C4-2B (cell line): Measurements from ENCODE around the gene TNRC6B.
"Not testable (repeated sequence)": the region's sequence is repeated elsewhere in the genome, so short reads cannot be mapped to it uniquely, and the experiment has no call there.

Source experiments
- H3K27ac ChIP-seq: fragments of 450-650 bp; 2 replicates; pipeline ENCODE4 v1.5.1; 2017
- CTCF ChIP-seq: fragments of 450-650 bp; conservative IDR thresholded peaks from 2 replicates; pipeline ENCODE4 v1.5.1; 2017; ENCODE audit warnings: mild to moderate bottlenecking
- ZFX ChIP-seq: fragments of 450-650 bp; IDR thresholded peaks from 2 replicates; pipeline ENCODE4 v1.6.1; 2017

TNRC6B gene

GRCh38 chr22:40156001-40156516 lies 21.7 kb upstream of the TNRC6B start:
- peak overlapping the region; percentile 70 for H3K27ac ChIP-seq

GRCh38 chr22:40156682-40157081 lies 21.0 kb upstream of the TNRC6B start:
- H3K27ac ChIP-seq, result peak overlapping the region; percentile 80

More at GRCh38 chr22:40156001-40156516, 21.7 kb upstream of the TNRC6B start:
- no peak for TF ChIP-seq ZFX
- TF ChIP-seq CTCF, result no peak; the same call in 1 of the 2 replicates

GRCh38 chr22:40157330-40157945 lies 20.3 kb upstream of the TNRC6B start:
- TF ChIP-seq CTCF (no peak), ZFX (no peak)
- no peak overlapping the region; the same call in 1 of the 2 replicates for H3K27ac ChIP-seq

GRCh38 chr22:40161194-40161593 lies 16.5 kb upstream of the TNRC6B start:
- H3K27ac ChIP-seq, result no peak overlapping the region
- TF ChIP-seq CTCF (no peak), ZFX (no peak)

- H3K27ac ChIP-seq, result not testable (repeated sequence)
Measured at GRCh38 chr22:40165537-40165936, 12.2 kb upstream of the TNRC6B start.

- TF ChIP-seq ZFX (no peak), CTCF (no peak)
- H3K27ac ChIP-seq, result peak overlapping the region; percentile 88
Measured at GRCh38 chr22:40175611-40176244, 2.0 kb upstream of the TNRC6B start.

- peak overlapping the region; percentile 88 for H3K27ac ChIP-seq
- TF ChIP-seq ZFX (no peak), CTCF (no peak)
Measured at GRCh38 chr22:40176921-40177737, 596 bp upstream of the TNRC6B start.
